Right atrium auricular region (tissue), 2 donors: ENCODE results near the gene GMCL1. TPM values are rescaled to one million over a fixed set of nuclear protein-coding genes. Genes with fewer than 3 reads are reported as not detected.
"Not testable (repeated sequence)": the region's sequence is repeated elsewhere in the genome, so short reads cannot be mapped to it uniquely, and the experiment has no call there.

Source experiments
- DNase-seq: peaks from one replicate; pipeline ENCODE4 v3.0.0-alpha.2; 2019; ENCODE audit warnings: low spot score
- H3K27ac ChIP-seq, 2 donors: fragments of 200-600 bp; sonication (generic); 1 replicate in 1 of 2; 2 replicates in 1 of 2; pipeline ENCODE4 v1.5.1; 2016 to 2019
- H3K27me3 ChIP-seq, 2 donors: fragments of 200-600 bp; sonication (generic); one replicate each; pipeline versions ENCODE4 v1.5.1 to v1.6.0; 2017 to 2019
- H3K36me3 ChIP-seq: fragments of 200-600 bp; sonication (generic); one replicate; pipeline ENCODE4 v1.5.1; 2016
- H3K4me1 ChIP-seq, 2 donors: fragments of 200-600 bp; sonication (generic); one replicate each; pipeline versions ENCODE4 v1.5.1 to v1.6.0; 2017 to 2019
- H3K4me3 ChIP-seq, 2 donors: fragments of 200-600 bp; sonication (generic); 1 replicate in 1 of 2; 2 replicates in 1 of 2; pipeline ENCODE4 v1.5.1; 2017 to 2019; ENCODE audit warnings: mild to moderate bottlenecking in 1 of 2, moderate library complexity in 1 of 2
- H3K9me3 ChIP-seq, 2 donors: fragments of 200-600 bp; sonication (generic); one replicate each; pipeline ENCODE4 v1.5.1; 2019
- CTCF ChIP-seq, 2 donors: fragments of 200-600 bp; sonication (generic); IDR thresholded peaks; one replicate each; pipeline ENCODE4 v1.5.1; 2019; ENCODE audit warnings: antibody characterized with exemption in 2 of 2
- total RNA-seq, 2 donors: library from RNA; depleted of rRNA; stranded (reverse); fragments of >200 nt; gene quantifications; one replicate each; pipeline ENCODE4 v1.1.0, GENCODE V29; 2016

GMCL1 gene
- total RNA-seq, 2 donors from 2014 or later, result 5.4 to 7.2 TPM

- H3K27me3 ChIP-seq, result no peaks in the 10 kb centered on the region
- TF ChIP-seq CTCF (IDR thresholded peaks at IDR 0.05), result no peak
- H3K4me1 ChIP-seq, result no peaks in the 10 kb centered on the region
- H3K9me3 ChIP-seq, result no peaks in the 10 kb centered on the region
- no peaks in the 10 kb centered on the region for H3K36me3 ChIP-seq
- DNase-seq, result no peak
- H3K27ac ChIP-seq, result no peak overlapping the region
- no peak overlapping the region for H3K4me3 ChIP-seq
Observed at GRCh38 chr2:69888451-69888850, 59.0 kb downstream of the GMCL1 start.

- DNase-seq, result no peak
- TF ChIP-seq CTCF (IDR thresholded peaks at IDR 0.05), result no peak
Observed at GRCh38 chr2:69889302-69889701, 59.8 kb downstream of the GMCL1 start.

GRCh38 chr2:69890881-69891280 is 61.4 kb downstream of the GMCL1 start:
- Histone ChIP-seq H3K27ac (no peak overlapping the region), H3K36me3 (no peaks in the 10 kb centered on the region), H3K4me3 (no peak overlapping the region), H3K27me3 (no peaks in the 10 kb centered on the region), H3K9me3 (no peaks in the 10 kb centered on the region), H3K4me1 (peaks cover 0 to 13% of the 10 kb centered on the region in 2 donors)
- DNase-seq, result no peak
- no peak for TF ChIP-seq CTCF (IDR thresholded peaks at IDR 0.05)

More at GRCh38 chr2:69889302-69889701, 59.8 kb downstream of the GMCL1 start:
- Histone ChIP-seq H3K4me1 (no peaks in the 10 kb centered on the region), H3K36me3 (no peaks in the 10 kb centered on the region), H3K9me3 (no peaks in the 10 kb centered on the region), H3K27ac (no peak overlapping the region), H3K27me3 (no peaks in the 10 kb centered on the region), H3K4me3 (no peak overlapping the region)

- not testable (repeated sequence) for DNase-seq, H3K4me3 ChIP-seq, H3K9me3 ChIP-seq, H3K27ac ChIP-seq, H3K27me3 ChIP-seq
- Histone ChIP-seq H3K36me3 (peaks cover 17% of the 10 kb centered on the region), H3K4me1 (peaks cover 0 to 13% of the 10 kb centered on the region in 2 donors)
Observed at GRCh38 chr2:69892838-69893424, 63.5 kb downstream of the GMCL1 start.

GRCh38 chr2:69893684-69894551 is 64.5 kb downstream of the GMCL1 start, which contains the start of gene SNRNP27:
Gene SNRNP27, plus strand, starts transcription at chr2:69893956. Its CDS starts 29 bp downstream, at chr2:69893985.
- H3K36me3 ChIP-seq, result peaks cover 22% of the 10 kb centered on the region
- DNase-seq, result peak; percentile 83
- TF ChIP-seq CTCF (IDR thresholded peaks at IDR 0.05), result no peak

GRCh38 chr2:69894737-69895136 is 65.3 kb downstream of the GMCL1 start:
- H3K4me3 ChIP-seq, result peak overlapping the region; percentile 71 to 79
- H3K9me3 ChIP-seq, H3K27me3 ChIP-seq, DNase-seq: not testable (repeated sequence)
- peak overlapping the region; percentile 69 to 86 for H3K27ac ChIP-seq
- peaks cover 0 to 13% of the 10 kb centered on the region in 2 donors for H3K4me1 ChIP-seq
- H3K36me3 ChIP-seq, result peaks cover 31% of the 10 kb centered on the region

More at GRCh38 chr2:69893684-69894551, 64.5 kb downstream of the GMCL1 start, which contains the start of gene SNRNP27:
- Histone ChIP-seq H3K9me3 (no peaks in the 10 kb centered on the region), H3K4me3 (peak within 1 kb of the TSS; percentile 71 to 79), H3K27me3 (no peaks in the 10 kb centered on the region), H3K4me1 (peaks cover 0 to 13% of the 10 kb centered on the region in 2 donors), H3K27ac (peak within 1 kb of the TSS; percentile 69 to 86)
